ENCODE results near the gene MTM1.

The MTM1 gene

GRCh38 chrX:150693725-150694574, 125.5 kb downstream of the MTM1 start:
- no peak for TF ChIP-seq CTCF (IDR thresholded peaks at IDR 0.05)

DNA sequence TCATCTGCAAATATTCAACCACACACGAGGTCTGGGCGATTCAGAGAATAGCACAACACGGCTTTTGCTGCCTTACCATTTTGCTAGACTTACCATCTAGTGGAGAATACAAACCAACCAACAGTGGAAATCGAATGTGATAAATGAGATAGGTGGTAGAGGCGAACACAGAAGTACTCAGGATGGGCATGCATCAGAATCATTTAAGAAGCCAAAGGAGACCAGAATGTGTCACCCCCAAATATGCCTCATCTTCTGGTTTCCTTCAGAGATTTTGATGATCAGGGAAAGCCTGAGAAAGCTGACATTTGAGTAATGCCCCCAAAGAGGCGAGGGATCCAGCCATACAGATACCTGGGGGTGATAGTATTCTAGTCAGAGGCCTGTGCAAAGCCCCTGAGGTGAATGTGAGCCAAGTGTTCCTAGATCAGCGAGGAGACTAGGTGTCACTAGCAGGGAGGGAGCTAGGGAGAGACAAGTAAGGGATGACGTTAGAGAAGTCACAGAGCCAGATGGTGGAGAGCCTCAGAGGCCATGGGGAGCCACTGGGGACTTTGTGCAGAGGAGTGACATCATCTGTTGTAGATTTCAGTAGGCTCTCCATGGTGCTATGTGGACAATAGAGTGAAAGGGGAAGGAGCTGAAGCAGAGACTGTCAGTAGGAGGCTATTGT, 126.5 kb downstream of the MTM1 start:
- TF ChIP-seq CTCF (IDR thresholded peaks at IDR 0.05) = no peak

- TF ChIP-seq CTCF (IDR thresholded peaks at IDR 0.05) = no peak
Observed at GRCh38 chrX:150696331-150696730, 127.9 kb downstream of the MTM1 start.

- TF ChIP-seq CTCF (IDR thresholded peaks at IDR 0.05) = no peak
Observed at GRCh38 chrX:150696866-150697265, 128.4 kb downstream of the MTM1 start.

DNA sequence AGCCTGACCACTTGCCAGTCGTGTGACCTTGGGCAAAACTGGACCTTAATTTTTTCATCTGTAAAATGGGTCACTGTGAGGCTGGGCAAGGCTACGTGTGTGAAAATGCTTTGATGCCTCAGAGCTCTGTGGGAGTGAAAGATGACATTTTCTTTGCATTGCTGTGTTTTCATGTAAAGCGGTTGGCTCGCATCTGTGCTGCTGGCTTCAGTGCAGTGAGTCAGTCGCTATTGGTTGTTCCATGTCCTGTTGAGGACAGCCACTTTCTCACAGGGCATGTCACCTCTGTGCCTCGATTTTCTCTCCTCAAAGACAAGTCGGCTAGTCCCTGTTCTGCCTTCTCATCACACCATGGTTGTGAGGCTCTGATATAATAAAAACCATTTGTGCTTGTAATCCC, 129.2 kb downstream of the MTM1 start:
- no peak for TF ChIP-seq CTCF (IDR thresholded peaks at IDR 0.05)

DNA sequence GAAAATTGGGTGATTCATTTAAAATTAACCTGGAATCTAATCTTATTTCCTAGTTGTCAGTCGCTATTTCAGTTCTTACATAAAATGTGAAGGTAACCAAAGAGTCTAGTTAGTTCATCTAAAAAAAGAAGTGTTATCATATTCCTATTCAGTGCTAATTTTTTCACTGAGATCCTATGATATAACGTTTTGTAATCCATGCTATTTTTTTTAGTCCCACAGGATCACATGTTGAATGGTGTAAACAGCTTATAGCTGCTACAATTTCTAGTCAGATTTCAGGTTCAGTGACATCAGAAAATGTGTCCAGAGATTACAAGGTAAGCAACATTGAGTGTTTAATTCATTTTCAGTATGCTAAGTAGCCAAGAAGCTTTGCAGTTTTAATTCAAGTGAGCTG, 130.6 kb downstream of the MTM1 start:
- no peak for TF ChIP-seq CTCF (IDR thresholded peaks at IDR 0.05)

- TF ChIP-seq CTCF (IDR thresholded peaks at IDR 0.05) = no peak
Observed at GRCh38 chrX:150700107-150700506, 131.7 kb downstream of the MTM1 start.
